Lower leg skin (tissue), 3 donors: ENCODE data around the gene GPR158.

Experiments used
- POLR2A ChIP-seq, 2 donors: fragments of 450-650 bp; IDR thresholded peaks; one replicate each; pipeline ENCODE4 v1.6.1; 2016 to 2017; ENCODE audit warnings: antibody characterized with exemption in 2 of 2, mild to moderate bottlenecking in 1 of 2, moderate library complexity in 1 of 2
- TF ChIP-seq, protein P1 (sequence below), 3 donors: fragments of 450-650 bp; IDR thresholded peaks; one replicate each; pipeline ENCODE4 v1.5.1; 2016; ENCODE audit warnings: antibody characterized with exemption in 3 of 3, mild to moderate bottlenecking in 3 of 3, moderate library complexity in 2 of 3

- no peak for TF ChIP-seq POLR2A (IDR thresholded peaks at IDR 0.05)
- TF ChIP-seq, protein P1, sequence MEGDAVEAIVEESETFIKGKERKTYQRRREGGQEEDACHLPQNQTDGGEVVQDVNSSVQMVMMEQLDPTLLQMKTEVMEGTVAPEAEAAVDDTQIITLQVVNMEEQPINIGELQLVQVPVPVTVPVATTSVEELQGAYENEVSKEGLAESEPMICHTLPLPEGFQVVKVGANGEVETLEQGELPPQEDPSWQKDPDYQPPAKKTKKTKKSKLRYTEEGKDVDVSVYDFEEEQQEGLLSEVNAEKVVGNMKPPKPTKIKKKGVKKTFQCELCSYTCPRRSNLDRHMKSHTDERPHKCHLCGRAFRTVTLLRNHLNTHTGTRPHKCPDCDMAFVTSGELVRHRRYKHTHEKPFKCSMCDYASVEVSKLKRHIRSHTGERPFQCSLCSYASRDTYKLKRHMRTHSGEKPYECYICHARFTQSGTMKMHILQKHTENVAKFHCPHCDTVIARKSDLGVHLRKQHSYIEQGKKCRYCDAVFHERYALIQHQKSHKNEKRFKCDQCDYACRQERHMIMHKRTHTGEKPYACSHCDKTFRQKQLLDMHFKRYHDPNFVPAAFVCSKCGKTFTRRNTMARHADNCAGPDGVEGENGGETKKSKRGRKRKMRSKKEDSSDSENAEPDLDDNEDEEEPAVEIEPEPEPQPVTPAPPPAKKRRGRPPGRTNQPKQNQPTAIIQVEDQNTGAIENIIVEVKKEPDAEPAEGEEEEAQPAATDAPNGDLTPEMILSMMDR (IDR thresholded peaks at IDR 0.05), result no peak
Measured at GRCh38 chr10:25616903-25617592, 442.2 kb downstream of the GPR158 start.
